Epithelial cell of proximal tubule (primary cell): ENCODE results near the gene MBNL2. TPM values are rescaled to one million over a fixed set of nuclear protein-coding genes. Genes with fewer than 3 reads are reported as not detected.

Experiments
- DNase-seq: peaks from one replicate; pipeline ENCODE4 v3.0.0-alpha.2; 2011; ENCODE audit warnings: low read depth
- H3K4me3 ChIP-seq: 2 replicates; pipeline ENCODE4 v1.5.1; 2011; ENCODE audit warnings: low read depth, mild to moderate bottlenecking, low read length
- CTCF ChIP-seq: conservative IDR thresholded peaks from 2 replicates; pipeline ENCODE4 v1.5.1; 2012; ENCODE audit warnings: low read depth, mild to moderate bottlenecking, low read length
- total RNA-seq: library from RNA; depleted of rRNA; stranded (reverse); fragments of >200 nt; gene quantifications from 2 replicates; pipeline ENCODE4 v1.2.3, GENCODE V29; 2015

MBNL2 gene
- total RNA-seq, 1 donor from 2014 or later, result 28.8 TPM

GRCh38 chr13:97385854-97386253 lies 163.7 kb downstream of the MBNL2 start:
- no peak overlapping the region for H3K4me3 ChIP-seq
- no peak for TF ChIP-seq CTCF
- no peak for DNase-seq

DNA sequence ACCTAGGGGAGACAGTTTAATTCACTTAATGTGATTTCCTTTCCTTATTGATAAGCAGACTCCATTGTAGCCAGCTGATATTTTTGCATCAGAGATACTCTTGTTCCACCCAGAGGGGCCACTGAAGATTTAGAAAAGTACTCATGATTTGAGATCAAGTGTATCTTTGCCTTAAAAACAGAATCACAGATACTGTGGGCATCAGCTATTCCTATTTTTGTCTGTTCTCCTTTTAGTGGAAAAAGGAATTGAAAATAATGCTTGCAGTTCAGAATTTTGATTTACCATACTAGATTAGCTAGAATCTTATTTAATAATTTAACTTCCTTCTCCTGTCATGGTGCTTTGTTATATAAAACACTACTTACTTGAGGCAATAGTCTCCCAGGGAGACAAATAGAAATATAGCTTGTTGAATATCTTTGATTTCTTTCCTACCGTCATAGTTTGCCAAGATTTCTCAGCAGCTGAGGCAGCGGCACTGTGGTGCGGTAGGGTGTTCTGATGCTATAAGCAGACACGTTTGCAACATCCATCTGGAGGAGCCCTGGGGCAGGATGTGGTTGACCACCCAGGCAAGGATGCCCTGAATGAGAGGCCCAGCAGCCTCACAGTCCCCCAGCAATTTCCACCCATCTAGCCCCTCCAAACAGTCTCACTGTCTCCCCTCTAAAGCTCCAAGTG lies 164.8 kb downstream of the MBNL2 start:
- no peak for TF ChIP-seq CTCF
- no peak for DNase-seq
- no peak overlapping the region for H3K4me3 ChIP-seq

GRCh38 chr13:97387485-97387839 lies 165.3 kb downstream of the MBNL2 start:
- H3K4me3 ChIP-seq, result no peak overlapping the region
- no peak for DNase-seq
- TF ChIP-seq CTCF, result no peak

- no peak for DNase-seq
- no peak for TF ChIP-seq CTCF
- no peak overlapping the region for H3K4me3 ChIP-seq
Measured at GRCh38 chr13:97387890-97388289, 165.8 kb downstream of the MBNL2 start.

DNA sequence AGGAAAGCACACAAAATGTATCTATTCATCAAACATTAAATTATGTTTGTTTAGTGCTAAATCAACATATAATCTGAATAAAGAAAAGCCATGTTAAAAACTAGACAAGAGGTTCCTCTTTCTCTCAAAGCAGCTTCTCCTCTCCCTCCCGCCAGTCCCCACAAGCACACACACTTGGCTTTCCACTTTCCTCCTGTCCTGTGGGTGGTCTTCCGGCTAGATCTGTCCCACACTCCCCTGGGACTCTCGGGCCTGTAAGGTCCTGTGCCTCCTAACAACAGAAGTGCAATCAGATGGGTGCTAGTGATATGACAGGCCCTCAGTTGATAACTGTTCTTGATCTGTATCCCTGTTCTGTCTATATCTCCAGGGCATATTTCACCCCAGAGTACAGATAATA lies 166.2 kb downstream of the MBNL2 start:
- no peak for DNase-seq
- no peak overlapping the region for H3K4me3 ChIP-seq
- TF ChIP-seq CTCF, result no peak

- no peak for TF ChIP-seq CTCF
- no peak for DNase-seq
Measured at GRCh38 chr13:97390941-97391600, 168.9 kb downstream of the MBNL2 start.

DNA sequence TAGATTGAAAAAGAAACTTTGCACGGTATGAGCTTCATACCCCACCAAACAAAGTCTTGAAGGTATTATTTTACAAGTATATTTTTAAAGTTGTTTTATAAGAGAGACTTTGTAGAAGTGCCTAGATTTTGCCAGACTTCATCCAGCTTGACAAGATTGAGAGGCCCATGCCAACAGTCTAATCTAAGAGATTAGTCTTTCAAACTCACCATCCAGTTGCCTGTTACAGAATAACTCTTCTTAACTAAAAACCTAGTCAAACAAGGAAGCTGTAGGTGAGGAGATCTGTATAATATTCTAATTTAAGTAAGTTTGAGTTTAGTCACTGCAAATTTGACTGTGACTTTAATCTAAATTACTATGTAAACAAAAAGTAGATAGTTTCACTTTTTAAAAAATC lies 169.9 kb downstream of the MBNL2 start:
- TF ChIP-seq CTCF, result no peak
- DNase-seq, result no peak
- H3K4me3 ChIP-seq, result no peak overlapping the region

More at GRCh38 chr13:97390941-97391600, 168.9 kb downstream of the MBNL2 start:
- H3K4me3 ChIP-seq, result no peak overlapping the region
